ENCODE measurements around the gene PARN. TPM values are rescaled to one million over a fixed set of nuclear protein-coding genes. Genes with fewer than 3 reads are reported as not detected.

Gene PARN
- total and polyA plus RNA-seq, 2 of the 8 experiments (the other 6 are each of a cell fraction or from before 2014, with no cell fraction given): 24.5 to 44.6 TPM

- Histone ChIP-seq H3K4me1 (replicated peaks in 1 of 4; ENCODE audit: control insufficient read depth in 3 of 4, insufficient read depth in 4 of 4, low read length in 3 of 4) (peaks cover 7 to 22% (median 8%) of the 10 kb centered on the region in 4 experiments; a peak in 6 of 7 replicates), H2BK15ac (ENCODE audit: low read length) (no peak overlapping the region), H3K23ac (ENCODE audit: insufficient read length) (no peak overlapping the region), H4K5ac (ENCODE audit: insufficient read length, low read depth, low read length) (no peak overlapping the region), H4K91ac (replicated peaks; ENCODE audit: insufficient read length, low read length) (no peak overlapping the region), H2BK120ac (replicated peaks; ENCODE audit: low read depth, low read length) (no peak overlapping the region), H3K27ac (ENCODE audit: low read depth, low read length) (no peak overlapping the region), H2AK5ac (ENCODE audit: low read depth, low read length) (no peak overlapping the region), H4K8ac (ENCODE audit: extremely low read depth, insufficient read depth, low read length) (0 out of 2 replicates have a peak overlapping the region, but pooled peaks have one; percentile 26), H3K9me3 (ENCODE audit: insufficient read depth in 2 of 2, low read depth in 1 of 2, low read length in 1 of 2) (no peaks in the 10 kb centered on the region), H2BK20ac (ENCODE audit: low read length) (no peak overlapping the region), H2AFZ (ENCODE audit: low read length) (no peak overlapping the region), H3K14ac (ENCODE audit: insufficient read length) (no peak overlapping the region), H3K56ac (replicated peaks; ENCODE audit: insufficient read length, low read depth, low read length) (no peak overlapping the region), H3K18ac (ENCODE audit: extremely low read depth, low read length) (0 out of 2 replicates have a peak overlapping the region, but pooled peaks have one; percentile 24), H2BK5ac (ENCODE audit: low read depth, low read length) (no peak overlapping the region), H3K23me2 (ENCODE audit: low read depth, low read length) (no peaks in the 10 kb centered on the region), H3K79me2 (ENCODE audit: control insufficient read depth in 1 of 2, insufficient read depth in 2 of 2, low read length in 2 of 2) (no peaks in the 10 kb centered on the region), H3K4me2 (ENCODE audit: insufficient read depth in 1 of 2, low read depth in 2 of 2, low read length in 2 of 2) (no peak overlapping the region), H2BK12ac (ENCODE audit: low read depth, low read length) (no peak overlapping the region), H3K79me1 (ENCODE audit: low read depth, low read length) (peaks cover 4% of the 10 kb centered on the region; the same call in 1 of the 2 replicates), H3K4ac (replicated peaks; ENCODE audit: insufficient read length, low read depth, low read length) (no peak overlapping the region), H3K36me3 (ENCODE audit: control insufficient read depth in 2 of 4, insufficient read depth in 4 of 4, low read length in 3 of 4) (no peaks in the 10 kb centered on the region), H3K4me3 (ENCODE audit: extremely low read depth in 1 of 4, insufficient read depth in 2 of 4, low read depth in 3 of 4, low read length in 4 of 4) (no peak overlapping the region), H4K20me1 (replicated peaks in 1 of 2; ENCODE audit: control insufficient read depth in 1 of 2, insufficient read depth in 2 of 2, low read length in 2 of 2) (no peaks in the 10 kb centered on the region), H3K27me3 (replicated peaks in 1 of 4; ENCODE audit: control insufficient read depth in 3 of 4, extremely low read depth in 1 of 4, insufficient read depth in 3 of 4, low read length in 3 of 4) (no peaks in the 10 kb centered on the region), H3K9ac (replicated peaks in 1 of 4; ENCODE audit: extremely low read depth in 1 of 4, low read depth in 3 of 4, low read length in 3 of 4) (no peak overlapping the region)
- DNase-seq (ENCODE audit: low read depth in 1 of 2, low spot score in 2 of 2) (no peak), FAIRE-seq (no peak)
- ChIA-PET CTCF (ENCODE audit: partially characterized antibody) (no interaction called here), POLR2A (ENCODE audit: partially characterized antibody) (interaction anchor here (0.7 to 1.2 kb wide), 2 partner anchors 8 to 138 kb away, joined by 3 read pairs; partner anchors contain the start of gene BFAR)
- no peak for TF ChIP-seq TBP (IDR thresholded peaks at IDR 0.05; ENCODE audit: low read depth, low read length)
- no peak for TF ChIP-seq NRF1 (IDR thresholded peaks at IDR 0.05; ENCODE audit: low read depth, low read length)
- TF ChIP-seq, protein P1, sequence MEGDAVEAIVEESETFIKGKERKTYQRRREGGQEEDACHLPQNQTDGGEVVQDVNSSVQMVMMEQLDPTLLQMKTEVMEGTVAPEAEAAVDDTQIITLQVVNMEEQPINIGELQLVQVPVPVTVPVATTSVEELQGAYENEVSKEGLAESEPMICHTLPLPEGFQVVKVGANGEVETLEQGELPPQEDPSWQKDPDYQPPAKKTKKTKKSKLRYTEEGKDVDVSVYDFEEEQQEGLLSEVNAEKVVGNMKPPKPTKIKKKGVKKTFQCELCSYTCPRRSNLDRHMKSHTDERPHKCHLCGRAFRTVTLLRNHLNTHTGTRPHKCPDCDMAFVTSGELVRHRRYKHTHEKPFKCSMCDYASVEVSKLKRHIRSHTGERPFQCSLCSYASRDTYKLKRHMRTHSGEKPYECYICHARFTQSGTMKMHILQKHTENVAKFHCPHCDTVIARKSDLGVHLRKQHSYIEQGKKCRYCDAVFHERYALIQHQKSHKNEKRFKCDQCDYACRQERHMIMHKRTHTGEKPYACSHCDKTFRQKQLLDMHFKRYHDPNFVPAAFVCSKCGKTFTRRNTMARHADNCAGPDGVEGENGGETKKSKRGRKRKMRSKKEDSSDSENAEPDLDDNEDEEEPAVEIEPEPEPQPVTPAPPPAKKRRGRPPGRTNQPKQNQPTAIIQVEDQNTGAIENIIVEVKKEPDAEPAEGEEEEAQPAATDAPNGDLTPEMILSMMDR (IDR thresholded peaks at IDR 0.05; ENCODE audit: control extremely low read depth in 1 of 3, insufficient read depth in 1 of 3, low read depth in 1 of 3, low read length in 3 of 3): no peak
- no peak for TF ChIP-seq KDM4A (IDR thresholded peaks at IDR 0.05; ENCODE audit: low read depth, low read length, severe bottlenecking)
- TF ChIP-seq TEAD4 (IDR thresholded peaks at IDR 0.05; ENCODE audit: low read depth, low read length): no peak
- TF ChIP-seq SIRT6 (IDR thresholded peaks at IDR 0.05; ENCODE audit: low read length): no peak
- TF ChIP-seq RAD21 (IDR thresholded peaks at IDR 0.05 in 1 of 2, conservative IDR thresholded peaks at IDR 0.05 in 1 of 2; ENCODE audit: low read depth in 2 of 2, low read length in 2 of 2): no peak
- no peak for TF ChIP-seq SIN3A (conservative IDR thresholded peaks at IDR 0.05 in 1 of 2, IDR thresholded peaks at IDR 0.05 in 1 of 2; ENCODE audit: low read depth in 1 of 2, low read length in 2 of 2)
- TF ChIP-seq, protein P2, sequence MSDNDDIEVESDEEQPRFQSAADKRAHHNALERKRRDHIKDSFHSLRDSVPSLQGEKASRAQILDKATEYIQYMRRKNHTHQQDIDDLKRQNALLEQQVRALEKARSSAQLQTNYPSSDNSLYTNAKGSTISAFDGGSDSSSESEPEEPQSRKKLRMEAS (IDR thresholded peaks at IDR 0.05): no peak
- 90% methylated on average over 12 of the region's 12 CpGs; no CpG with 5 or more reads in 1 of the 2 experiments for WGBS, 2 experiments (ENCODE audit: extremely low coverage in 1 of 2, insufficient coverage in 1 of 2, insufficient read length in 1 of 2, insufficient replicate concordance in 2 of 2, low coverage in 1 of 2, low lambda C conversion rate in 2 of 2, missing lambda C conversion rate in 1 of 2)
Observed at GRCh38 chr16:14494396-14494966, 135.6 kb downstream of the PARN start.
